T-helper 2 cell treated with Interferon-gamma antibody and Interleukin-4, amounts not matched to agents 5 μg/mL and 100 μg/mL, for 36 hours (primary cell): Measurements from ENCODE around the gene MUC6.
"Not testable (repeated sequence)": the region's sequence is repeated elsewhere in the genome, so short reads cannot be mapped to it uniquely, and the experiment has no call there.

Experiments used
- DNase-seq: peaks from one replicate; pipeline ENCODE4 v3.0.0; 2021; ENCODE audit warnings: low spot score
- H3K27ac Mint-ChIP-seq: one replicate; pipeline ENCODE4 v1.8.0; 2021; ENCODE audit warnings: mild to moderate bottlenecking, mixed read lengths
- H3K27me3 Mint-ChIP-seq: one replicate; pipeline ENCODE4 v1.8.0; 2021; ENCODE audit warnings: low read depth, mixed read lengths
- H3K36me3 Mint-ChIP-seq: one replicate; pipeline ENCODE4 v1.8.0; 2021; ENCODE audit warnings: low read depth, mixed read lengths
- H3K4me1 Mint-ChIP-seq: one replicate; pipeline ENCODE4 v1.8.0; 2021; ENCODE audit warnings: low read depth, mixed read lengths
- H3K4me3 Mint-ChIP-seq: one replicate; pipeline ENCODE4 v1.8.0; 2022; ENCODE audit warnings: mild to moderate bottlenecking, moderate library complexity, mixed read lengths
- H3K9me3 Mint-ChIP-seq: one replicate; pipeline ENCODE4 v1.8.0; 2021; ENCODE audit warnings: mixed read lengths

The MUC6 gene

GRCh38 chr11:1022908-1023810, 13.4 kb downstream of the MUC6 start:
- Mint-ChIP-seq H3K27ac (no peak overlapping the region), H3K36me3 (no peaks in the 10 kb centered on the region), H3K4me1 (no peaks in the 10 kb centered on the region), H3K9me3 (no peaks in the 10 kb centered on the region), H3K27me3 (no peaks in the 10 kb centered on the region), H3K4me3 (no peak overlapping the region)
- no peak for DNase-seq

GRCh38 chr11:1022411-1022810, 14.1 kb downstream of the MUC6 start:
- H3K36me3 Mint-ChIP-seq = no peaks in the 10 kb centered on the region
- no peak overlapping the region for H3K27ac Mint-ChIP-seq
- DNase-seq = no peak
- H3K4me3 Mint-ChIP-seq = no peak overlapping the region
- no peaks in the 10 kb centered on the region for H3K4me1 Mint-ChIP-seq
- peaks cover 4% of the 10 kb centered on the region for H3K9me3 Mint-ChIP-seq
- H3K27me3 Mint-ChIP-seq = no peaks in the 10 kb centered on the region

GRCh38 chr11:1020211-1020905, 16.2 kb downstream of the MUC6 start:
- no peak for DNase-seq
- Mint-ChIP-seq H3K27ac (no peak overlapping the region), H3K36me3 (no peaks in the 10 kb centered on the region), H3K4me1 (peaks cover 4% of the 10 kb centered on the region), H3K27me3 (no peaks in the 10 kb centered on the region), H3K4me3 (no peak overlapping the region), H3K9me3 (peaks cover 14% of the 10 kb centered on the region)

- peaks cover 4% of the 10 kb centered on the region for H3K4me1 Mint-ChIP-seq
- H3K27me3 Mint-ChIP-seq = no peaks in the 10 kb centered on the region
- no peaks in the 10 kb centered on the region for H3K36me3 Mint-ChIP-seq
- H3K9me3 Mint-ChIP-seq = peaks cover 14% of the 10 kb centered on the region
- H3K4me3 Mint-ChIP-seq = no peak overlapping the region
- H3K27ac Mint-ChIP-seq = no peak overlapping the region
- DNase-seq = no peak
Measured at GRCh38 chr11:1019321-1019910, 17.1 kb downstream of the MUC6 start.

GRCh38 chr11:1018091-1018490, 18.4 kb downstream of the MUC6 start:
- Mint-ChIP-seq H3K27ac (no peak overlapping the region), H3K36me3 (no peaks in the 10 kb centered on the region), H3K4me1 (peaks cover 4% of the 10 kb centered on the region), H3K9me3 (peaks cover 14% of the 10 kb centered on the region), H3K27me3 (no peaks in the 10 kb centered on the region), H3K4me3 (no peak overlapping the region)
- no peak for DNase-seq

GRCh38 chr11:1017269-1018005, 19.1 kb downstream of the MUC6 start:
- peaks cover 4% of the 10 kb centered on the region for H3K4me1 Mint-ChIP-seq
- no peaks in the 10 kb centered on the region for H3K27me3 Mint-ChIP-seq
- no peak for DNase-seq
- H3K27ac Mint-ChIP-seq = no peak overlapping the region
- no peaks in the 10 kb centered on the region for H3K36me3 Mint-ChIP-seq
- no peak overlapping the region for H3K4me3 Mint-ChIP-seq
- H3K9me3 Mint-ChIP-seq = peaks cover 14% of the 10 kb centered on the region

- not testable (repeated sequence) for H3K4me3 Mint-ChIP-seq, H3K27me3 Mint-ChIP-seq, H3K27ac Mint-ChIP-seq, H3K36me3 Mint-ChIP-seq, H3K4me1 Mint-ChIP-seq
- H3K9me3 Mint-ChIP-seq = peaks cover 14% of the 10 kb centered on the region
- peak; percentile 6 for DNase-seq
Measured at GRCh38 chr11:1016610-1017126, 19.9 kb downstream of the MUC6 start.

- Mint-ChIP-seq H3K4me1 (peaks cover 4% of the 10 kb centered on the region), H3K4me3 (no peak overlapping the region), H3K27me3 (no peaks in the 10 kb centered on the region), H3K27ac (no peak overlapping the region), H3K36me3 (peaks cover 1% of the 10 kb centered on the region), H3K9me3 (peaks cover 14% of the 10 kb centered on the region)
- DNase-seq = no peak
Measured at GRCh38 chr11:1015826-1016545, 20.5 kb downstream of the MUC6 start.

- Mint-ChIP-seq H3K4me3 (no peak overlapping the region), H3K36me3 (peaks cover 8% of the 10 kb centered on the region), H3K9me3 (peaks cover 14% of the 10 kb centered on the region), H3K27me3 (no peaks in the 10 kb centered on the region), H3K4me1 (peaks cover 4% of the 10 kb centered on the region), H3K27ac (no peak overlapping the region)
- no peak for DNase-seq
Measured at GRCh38 chr11:1015064-1015463, 21.5 kb downstream of the MUC6 start.

- Mint-ChIP-seq H3K9me3 (peaks cover 14% of the 10 kb centered on the region), H3K27me3 (no peaks in the 10 kb centered on the region), H3K4me3 (no peak overlapping the region), H3K4me1 (peaks cover 4% of the 10 kb centered on the region), H3K27ac (no peak overlapping the region), H3K36me3 (peaks cover 14% of the 10 kb centered on the region)
- no peak for DNase-seq
Measured at GRCh38 chr11:1014276-1014675, 22.2 kb downstream of the MUC6 start.

- H3K4me3 Mint-ChIP-seq = no peak overlapping the region
- peaks cover 14% of the 10 kb centered on the region for H3K36me3 Mint-ChIP-seq
- H3K9me3 Mint-ChIP-seq = peaks cover 14% of the 10 kb centered on the region
- no peak for DNase-seq
- no peak overlapping the region for H3K27ac Mint-ChIP-seq
- no peaks in the 10 kb centered on the region for H3K27me3 Mint-ChIP-seq
- H3K4me1 Mint-ChIP-seq = peaks cover 4% of the 10 kb centered on the region
Measured at GRCh38 chr11:1013631-1013935, 22.9 kb downstream of the MUC6 start.

- H3K27me3 Mint-ChIP-seq = no peaks in the 10 kb centered on the region
- peaks cover 14% of the 10 kb centered on the region for H3K9me3 Mint-ChIP-seq
- peaks cover 14% of the 10 kb centered on the region for H3K36me3 Mint-ChIP-seq
- H3K27ac Mint-ChIP-seq = no peak overlapping the region
- peaks cover 4% of the 10 kb centered on the region for H3K4me1 Mint-ChIP-seq
- H3K4me3 Mint-ChIP-seq = no peak overlapping the region
- DNase-seq = no peak
Measured at GRCh38 chr11:1012740-1013630, 23.5 kb downstream of the MUC6 start.
